CD4-positive, alpha-beta T cell treated with Interferon alpha-2 for 1 hour (primary cell): Measurements from ENCODE around the gene ZNF684.
"Not testable (repeated sequence)": the region's sequence is repeated elsewhere in the genome, so short reads cannot be mapped to it uniquely, and the experiment has no call there.

ENCODE experiments used
- DNase-seq, 2 donors: peaks; one replicate each; pipeline ENCODE4 v3.0.0-alpha.2; 2020 to 2022

Gene ZNF684

GRCh38 chr1:40531381-40532061 is at the start of gene ZNF684:
Gene ZNF684 (plus strand): TSS chr1:40531637. CDS start chr1:40533167, 1,530 bp downstream.
- peak; percentile 89 to 91 for DNase-seq

- no peak for DNase-seq
Observed at GRCh38 chr1:40495315-40495903, 36.0 kb upstream of the ZNF684 start.

GRCh38 chr1:40502651-40503050 is 28.8 kb upstream of the ZNF684 start:
- DNase-seq = not testable (repeated sequence)

- DNase-seq = no peak
Observed at GRCh38 chr1:40507973-40508372, 23.5 kb upstream of the ZNF684 start.

- DNase-seq = peak; percentile 75 to 83
Observed at GRCh38 chr1:40508375-40509341, 22.8 kb upstream of the ZNF684 start, which contains the start of gene EXO5. Gene EXO5 (plus strand): TSS chr1:40508767. CDS start chr1:40514545, 5,778 bp downstream.

GRCh38 chr1:40519517-40519916 is 11.9 kb upstream of the ZNF684 start:
- no peak for DNase-seq

GRCh38 chr1:40530735-40531380 is 579 bp upstream of the ZNF684 start:
- DNase-seq = no peak

- no peak for DNase-seq
Observed at GRCh38 chr1:40532062-40532389, 589 bp downstream of the ZNF684 start.

GRCh38 chr1:40532844-40533424 is 1.5 kb downstream of the ZNF684 start:
- DNase-seq = peak; percentile 38 to 54

GRCh38 chr1:40534589-40534988 is 3.2 kb downstream of the ZNF684 start:
- DNase-seq = no peak

GRCh38 chr1:40535732-40536131 is 4.3 kb downstream of the ZNF684 start:
- DNase-seq = no peak

GRCh38 chr1:40539338-40539737 is 7.9 kb downstream of the ZNF684 start:
- peak in 1 of 2 donors; percentile 38 for DNase-seq

GRCh38 chr1:40546957-40547356 is 15.5 kb downstream of the ZNF684 start:
- no peak for DNase-seq

- no peak for DNase-seq
Observed at GRCh38 chr1:40553017-40553416, 21.6 kb downstream of the ZNF684 start.

GRCh38 chr1:40554807-40555206 is 23.4 kb downstream of the ZNF684 start:
- not testable (repeated sequence) for DNase-seq

- no peak for DNase-seq
Observed at GRCh38 chr1:40556121-40556520, 24.7 kb downstream of the ZNF684 start.

GRCh38 chr1:40558241-40558640 is 26.8 kb downstream of the ZNF684 start:
- DNase-seq = not testable (repeated sequence)

GRCh38 chr1:40562185-40562584 is 30.7 kb downstream of the ZNF684 start:
- DNase-seq = no peak

- DNase-seq = no peak
Observed at GRCh38 chr1:40563266-40563665, 31.8 kb downstream of the ZNF684 start.

GRCh38 chr1:40564506-40564905 is 33.1 kb downstream of the ZNF684 start:
- DNase-seq = no peak

GRCh38 chr1:40564913-40565312 is 33.5 kb downstream of the ZNF684 start:
- no peak for DNase-seq

- DNase-seq = no peak
Observed at GRCh38 chr1:40567825-40568224, 36.4 kb downstream of the ZNF684 start.

- peak; percentile 3 to 5 for DNase-seq
Observed at GRCh38 chr1:40574805-40575204, 43.4 kb downstream of the ZNF684 start.
